GM18520 (cell line): Measurements from ENCODE around the gene XRCC1.

ENCODE experiments used
- ATAC-seq: cut with Tn5 transposase; IDR thresholded peaks from one replicate; pipeline ENCODE4 v1.9.1; 2021; ENCODE audit not compliant: unreplicated experiment

Gene XRCC1

DNA sequence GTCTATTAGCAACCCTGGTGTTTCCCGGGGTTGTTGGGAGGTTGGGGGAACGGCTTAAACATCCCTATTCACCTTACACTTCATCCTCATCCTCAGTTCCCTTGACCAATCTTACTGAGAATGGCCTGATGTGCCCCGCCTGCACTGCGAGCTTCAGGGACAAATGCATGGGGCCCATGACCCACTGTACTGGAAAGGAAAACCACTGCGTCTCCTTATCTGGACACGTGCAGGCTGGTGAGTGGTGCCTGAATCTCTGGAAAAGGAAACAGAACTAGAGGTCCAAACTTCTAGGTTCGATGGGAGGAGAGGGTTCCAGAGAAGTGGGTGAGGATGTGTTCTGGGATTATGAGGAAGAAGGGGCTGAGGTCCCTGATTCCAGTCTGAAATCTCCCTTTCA lies 6.1 kb upstream of the XRCC1 start:
- no peak for ATAC-seq

DNA sequence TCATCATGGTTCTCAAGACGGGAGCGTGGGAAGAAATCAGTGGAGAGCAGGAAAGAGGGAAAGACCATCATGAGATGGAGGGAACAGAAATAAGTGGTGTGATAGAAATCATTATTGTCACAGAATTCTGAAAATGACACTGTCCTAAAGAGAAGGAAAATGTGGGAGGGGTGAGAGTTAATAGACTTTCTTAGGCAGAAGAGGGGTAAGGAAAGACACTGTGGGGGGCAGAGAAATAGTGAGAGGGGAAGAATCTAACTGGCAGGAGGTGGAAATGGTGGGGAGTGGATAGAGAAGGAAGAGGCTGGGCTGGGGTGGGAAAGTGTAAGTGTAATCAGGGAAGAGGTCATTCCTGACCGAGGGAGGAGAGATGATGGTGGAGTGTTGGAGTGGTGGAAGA lies 3.5 kb upstream of the XRCC1 start:
- ATAC-seq, result no peak

- ATAC-seq, result no peak
Observed at GRCh38 chr19:43575955-43576878, 890 bp upstream of the XRCC1 start.

- ATAC-seq, result no peak
Observed at GRCh38 chr19:43574424-43575155, 737 bp downstream of the XRCC1 start.

- ATAC-seq, result no peak
Observed at GRCh38 chr19:43572171-43572588, 3.1 kb downstream of the XRCC1 start.

- no peak for ATAC-seq
Observed at GRCh38 chr19:43570174-43570791, 5.0 kb downstream of the XRCC1 start.

GRCh38 chr19:43569657-43570056 lies 5.7 kb downstream of the XRCC1 start:
- ATAC-seq, result no peak

DNA sequence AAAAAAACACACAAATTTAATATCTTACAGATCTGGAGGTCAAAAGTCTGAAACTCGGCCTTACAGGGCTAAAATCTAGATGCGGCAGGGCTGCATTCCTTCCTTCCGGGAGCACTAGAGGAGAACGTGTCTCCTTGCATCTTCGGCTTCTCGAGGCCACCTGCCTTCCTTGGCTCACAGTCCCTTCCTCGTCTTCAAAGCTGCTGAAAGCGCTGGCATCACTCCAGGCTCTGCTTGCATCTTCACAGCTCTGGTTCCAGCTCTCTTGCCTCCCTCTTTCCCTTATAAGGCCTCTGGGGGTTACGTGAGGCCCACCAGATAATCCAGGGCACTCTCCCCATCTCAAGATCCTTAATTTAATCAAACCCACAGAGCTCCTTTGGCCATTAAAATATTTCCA lies 10.5 kb downstream of the XRCC1 start:
- no peak for ATAC-seq

- ATAC-seq, result no peak
Observed at GRCh38 chr19:43563816-43564457, 11.4 kb downstream of the XRCC1 start.

GRCh38 chr19:43562698-43563241 lies 12.6 kb downstream of the XRCC1 start:
- peak; percentile 85 for ATAC-seq

DNA sequence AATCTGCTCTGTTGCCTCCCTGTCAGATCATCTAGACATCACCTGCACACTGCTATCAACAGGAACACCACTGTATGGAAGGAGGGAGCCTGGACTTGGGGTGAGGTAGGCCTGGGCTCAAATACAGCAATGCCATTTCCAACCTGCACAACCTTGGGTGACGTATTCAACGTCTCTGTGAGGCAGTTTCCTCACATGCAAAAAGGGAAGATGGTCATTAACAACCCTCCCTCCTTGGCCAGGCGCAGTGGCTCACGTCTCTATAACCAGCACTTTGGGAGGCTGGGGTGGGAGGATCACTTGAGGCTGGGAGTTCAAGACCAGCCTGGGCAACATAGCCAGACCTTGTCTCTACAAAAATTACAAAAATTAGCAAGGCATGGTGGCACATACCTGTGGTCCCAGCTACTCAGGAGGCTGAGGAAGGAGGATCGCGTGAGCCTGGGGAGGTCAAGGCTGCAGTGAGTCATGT lies 13.1 kb downstream of the XRCC1 start:
- no peak for ATAC-seq

- ATAC-seq, result no peak
Observed at GRCh38 chr19:43561139-43561970, 14.0 kb downstream of the XRCC1 start.

- ATAC-seq, result no peak
Observed at GRCh38 chr19:43560687-43561086, 14.6 kb downstream of the XRCC1 start.

- ATAC-seq, result no peak
Observed at GRCh38 chr19:43555185-43555770, 20.0 kb downstream of the XRCC1 start.

GRCh38 chr19:43554317-43554895 lies 20.9 kb downstream of the XRCC1 start:
- no peak for ATAC-seq

DNA sequence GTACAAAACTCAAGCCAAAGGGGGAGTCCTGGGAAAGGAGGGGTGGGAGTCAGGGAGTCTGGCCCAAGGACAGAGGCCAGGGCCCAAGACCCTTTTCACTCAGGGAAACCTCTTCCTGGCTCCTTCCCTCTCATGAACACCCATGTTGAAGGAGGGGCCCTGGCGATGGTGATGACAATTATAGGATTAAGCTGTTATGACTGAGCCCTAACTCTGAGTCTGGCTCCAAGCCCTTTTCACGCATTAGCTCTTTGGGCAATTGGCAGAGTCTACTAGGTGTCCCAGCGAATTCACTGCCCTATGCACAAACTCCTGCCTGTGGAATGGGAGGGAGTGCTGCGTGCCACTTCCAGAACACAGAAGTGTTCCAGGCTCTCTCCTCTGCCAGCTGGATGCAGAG lies 21.7 kb downstream of the XRCC1 start:
- no peak for ATAC-seq

DNA sequence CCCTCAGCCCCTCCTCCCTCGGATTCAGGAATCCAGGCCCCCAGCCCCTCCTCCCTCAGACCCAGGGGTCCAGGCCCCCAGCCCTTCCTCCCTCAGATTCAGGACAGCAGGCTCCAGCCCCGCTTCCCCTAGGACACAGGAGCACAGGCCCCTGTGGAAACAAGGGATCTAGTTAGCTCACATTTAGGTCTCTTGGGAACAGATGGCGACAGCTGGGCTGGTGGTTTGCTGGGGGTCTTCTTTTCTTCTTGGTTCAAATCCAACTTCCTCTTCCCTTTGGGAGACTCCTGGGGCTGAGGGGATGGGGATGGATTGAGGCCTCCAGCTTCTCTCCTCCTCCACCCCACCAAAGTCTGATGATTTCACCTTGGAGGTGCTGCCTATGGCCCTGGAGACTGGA lies 22.7 kb downstream of the XRCC1 start:
- ATAC-seq, result no peak

DNA sequence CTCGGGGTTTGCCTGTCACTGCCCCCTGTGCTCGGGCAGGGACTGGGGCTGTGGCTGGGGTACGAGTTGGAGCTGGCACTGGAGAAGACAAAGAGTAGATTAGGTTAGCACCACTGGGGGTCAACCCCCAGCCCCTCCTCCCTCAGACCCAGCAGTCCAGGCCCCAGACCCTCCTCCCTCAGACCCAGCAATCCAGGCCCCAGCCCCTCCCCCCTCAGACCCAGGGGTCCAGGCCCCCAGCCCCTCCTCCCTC lies 23.2 kb downstream of the XRCC1 start:
- no peak for ATAC-seq

GRCh38 chr19:43551399-43552197 lies 23.7 kb downstream of the XRCC1 start:
- ATAC-seq, result no peak
